HG02588 (cell line): Measurements from ENCODE around the gene CMSS1.

Source experiments
- ATAC-seq: cut with Tn5 transposase; IDR thresholded peaks from one replicate; pipeline ENCODE4 v1.9.1; 2021; ENCODE audit warnings: mild to moderate bottlenecking, moderate library complexity; ENCODE audit not compliant: unreplicated experiment

CMSS1 gene

GRCh38 chr3:99872923-99873254 lies 55.2 kb downstream of the CMSS1 start:
- ATAC-seq, result peak; percentile 51

DNA sequence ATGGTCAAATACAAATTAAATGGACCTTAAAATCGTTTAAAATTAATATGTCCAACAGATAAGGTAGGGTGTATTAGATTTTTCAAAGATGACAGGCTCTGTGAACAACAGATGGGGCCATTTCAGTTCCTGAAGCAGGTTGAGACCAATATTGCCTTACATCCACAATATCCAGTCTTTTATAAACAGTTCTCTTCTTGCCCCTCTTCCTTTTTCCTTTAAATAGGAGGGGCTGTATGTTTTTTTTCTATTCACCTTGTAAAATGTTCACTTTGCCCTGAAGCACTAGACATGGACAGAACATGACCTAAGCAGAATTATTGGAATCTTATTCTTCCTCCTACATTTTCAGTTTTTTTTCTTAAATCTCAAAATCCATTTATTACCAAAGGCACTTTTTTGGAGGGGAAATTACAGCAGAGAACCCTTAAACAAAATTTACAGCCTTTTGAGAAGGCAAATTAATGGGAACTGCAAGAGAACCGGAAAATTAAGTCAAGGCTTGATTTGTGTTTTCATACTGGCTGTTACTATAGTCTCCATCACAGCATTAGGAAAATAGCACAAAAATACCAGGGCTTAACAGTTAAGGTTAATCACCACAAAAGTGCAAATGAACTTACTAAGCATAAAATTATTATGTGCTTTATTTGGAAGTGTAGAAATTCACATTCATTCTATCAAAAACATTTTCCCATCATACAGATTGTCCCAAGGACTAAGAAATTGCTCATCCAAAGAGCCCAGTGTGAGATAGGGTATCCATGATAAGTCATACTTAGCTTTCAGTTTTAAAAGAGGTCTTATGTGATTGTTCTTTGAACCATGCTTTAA lies 55.8 kb downstream of the CMSS1 start:
- no peak for ATAC-seq

DNA sequence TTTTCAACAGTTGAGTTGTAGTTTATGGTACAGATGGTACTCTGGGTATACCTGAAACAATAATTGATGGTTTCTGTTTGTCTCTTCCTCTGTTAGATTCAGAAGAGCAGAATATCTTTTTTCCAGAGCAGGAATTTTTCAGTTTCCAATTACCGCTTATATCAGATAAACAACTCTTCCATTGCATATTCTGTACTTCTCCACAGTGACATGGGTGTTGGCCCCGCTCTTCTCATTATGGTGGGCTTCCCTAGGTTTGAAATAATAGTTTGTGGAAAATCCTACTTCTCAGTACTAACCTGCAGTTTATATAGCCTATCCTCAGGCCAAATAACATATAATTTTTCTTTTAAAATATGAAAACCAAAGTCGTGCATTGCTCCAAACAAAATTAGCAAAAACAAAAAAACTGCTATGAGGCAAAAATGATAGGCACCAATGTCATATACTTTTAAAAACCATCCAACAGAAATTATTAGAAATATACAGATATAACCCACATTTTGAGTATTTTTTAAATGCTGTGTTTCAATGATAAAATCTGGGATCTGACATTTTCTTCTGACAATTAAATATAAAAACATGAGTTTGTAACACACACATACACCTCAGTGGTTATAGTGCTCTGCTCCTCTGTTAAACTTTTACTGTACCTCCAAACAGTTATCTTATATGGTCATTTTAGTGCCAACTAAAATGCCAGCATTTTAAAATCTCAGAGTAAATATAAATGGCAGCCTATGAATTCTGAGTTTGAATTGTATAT lies 56.8 kb downstream of the CMSS1 start:
- ATAC-seq, result no peak

GRCh38 chr3:99875581-99875928 lies 57.9 kb downstream of the CMSS1 start:
- no peak for ATAC-seq

GRCh38 chr3:99875929-99876841 lies 58.5 kb downstream of the CMSS1 start:
- peak; percentile 91 for ATAC-seq

DNA sequence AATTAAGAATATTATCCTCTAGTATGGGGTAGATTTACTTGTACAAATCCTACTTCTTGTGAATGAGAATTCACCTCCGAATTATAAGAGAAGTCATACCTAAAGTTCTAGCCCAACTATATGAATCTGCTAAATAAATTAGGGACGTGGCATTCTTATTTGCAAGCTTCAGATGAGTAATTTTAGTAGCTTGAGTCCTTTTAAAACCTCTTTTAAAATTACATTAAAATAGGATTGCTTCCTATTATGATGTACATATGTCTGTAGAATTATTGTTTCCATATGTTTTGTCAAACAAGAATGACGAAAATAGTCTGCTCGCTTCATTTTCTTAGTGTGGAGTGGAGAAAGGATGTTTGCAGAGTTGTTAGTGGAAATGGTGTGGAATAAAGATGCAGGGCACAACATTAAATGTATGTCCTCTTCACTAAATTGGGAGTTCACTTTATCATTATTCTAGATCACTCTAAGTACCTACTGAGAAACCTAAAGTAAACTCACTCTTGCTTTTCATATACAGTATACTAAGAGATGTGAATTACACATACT lies 59.4 kb downstream of the CMSS1 start:
- ATAC-seq, result no peak

- peak; percentile 50 for ATAC-seq
These were observed 60.3 kb downstream of the CMSS1 start for GRCh38 chr3:99878005-99878404.

GRCh38 chr3:99879275-99879674 lies 61.6 kb downstream of the CMSS1 start:
- no peak for ATAC-seq

GRCh38 chr3:99881121-99881524 lies 63.5 kb downstream of the CMSS1 start:
- ATAC-seq, result no peak

- ATAC-seq, result no peak
These were observed 64.9 kb downstream of the CMSS1 start for GRCh38 chr3:99882436-99883137.

DNA sequence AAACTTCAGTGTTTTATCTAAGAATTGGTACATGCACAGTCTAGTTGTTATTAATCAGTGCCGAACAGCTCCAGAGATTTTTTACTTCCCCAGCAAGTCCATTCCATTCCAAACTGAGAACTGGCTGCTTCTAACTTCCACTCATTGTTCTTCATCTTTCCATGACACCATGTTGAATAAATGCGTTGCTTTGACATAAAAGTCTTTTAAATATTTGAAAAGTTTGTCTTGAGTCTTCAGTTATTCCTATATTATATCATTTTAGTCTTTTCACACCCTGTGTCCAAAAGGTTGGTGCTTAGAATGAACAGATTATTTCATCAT lies 65.4 kb downstream of the CMSS1 start:
- no peak for ATAC-seq

- ATAC-seq, result no peak
These were observed 66.0 kb downstream of the CMSS1 start for GRCh38 chr3:99883693-99884092.

DNA sequence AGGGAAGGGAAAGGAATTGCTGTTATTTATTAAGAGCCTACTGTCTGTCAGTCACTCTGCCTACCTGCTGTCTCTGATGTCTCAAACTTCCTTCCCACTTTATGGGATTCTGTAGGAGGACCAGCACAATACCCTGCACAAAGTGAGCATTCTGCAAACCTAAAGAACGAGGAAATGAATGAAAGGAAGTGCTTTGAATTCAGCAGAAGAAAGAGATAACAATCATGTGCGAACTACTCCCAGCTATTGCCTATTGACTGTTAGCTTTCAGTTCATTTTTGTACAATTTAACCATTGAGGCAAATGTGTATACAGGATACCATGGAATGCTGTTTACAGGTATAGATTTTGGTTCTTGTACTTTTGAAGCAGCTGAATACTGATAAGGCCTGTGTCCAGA lies 66.8 kb downstream of the CMSS1 start:
- ATAC-seq, result no peak

GRCh38 chr3:99885085-99885484 lies 67.4 kb downstream of the CMSS1 start:
- ATAC-seq, result no peak

DNA sequence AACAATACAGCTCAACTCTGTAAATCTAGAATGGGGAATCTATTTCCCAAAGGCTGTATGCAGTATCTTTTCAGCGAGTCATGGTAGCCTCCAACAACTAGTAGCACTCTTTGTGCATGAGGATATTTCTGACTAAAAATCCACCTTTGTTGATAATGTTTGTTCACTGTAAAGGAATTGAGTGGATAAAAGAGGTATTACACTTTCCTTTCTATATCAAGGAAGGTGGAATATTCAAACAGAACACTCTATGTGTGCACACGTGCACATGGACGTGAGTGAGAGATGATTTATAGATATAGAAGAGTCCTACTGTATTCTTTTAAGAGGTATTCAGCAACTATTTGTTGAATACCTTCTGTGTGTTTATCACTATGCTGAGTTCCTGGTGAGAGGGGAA lies 68.2 kb downstream of the CMSS1 start:
- no peak for ATAC-seq

- ATAC-seq, result no peak
These were observed 74.1 kb downstream of the CMSS1 start for GRCh38 chr3:99891610-99892285.

DNA sequence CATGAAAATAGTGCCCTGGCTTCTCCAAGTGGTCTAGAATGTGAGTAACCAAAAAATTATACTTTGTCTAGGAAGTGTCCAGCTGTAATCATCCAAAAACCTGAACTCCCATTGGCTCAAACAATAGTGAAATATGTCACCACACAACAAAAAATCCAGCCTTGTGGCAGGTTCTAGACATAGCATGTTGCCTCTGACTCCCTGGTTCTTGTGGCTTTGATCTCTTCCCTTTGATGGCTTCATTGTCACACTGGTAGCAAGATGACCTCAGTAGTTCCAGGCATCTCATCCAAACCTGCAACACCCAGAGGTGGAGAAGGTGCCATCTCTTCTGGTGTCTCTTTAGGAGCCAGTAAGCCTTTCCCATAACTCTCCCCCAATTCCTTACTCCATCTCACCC lies 74.7 kb downstream of the CMSS1 start:
- ATAC-seq, result no peak

- ATAC-seq, result no peak
These were observed 77.6 kb downstream of the CMSS1 start for GRCh38 chr3:99895131-99895696.

DNA sequence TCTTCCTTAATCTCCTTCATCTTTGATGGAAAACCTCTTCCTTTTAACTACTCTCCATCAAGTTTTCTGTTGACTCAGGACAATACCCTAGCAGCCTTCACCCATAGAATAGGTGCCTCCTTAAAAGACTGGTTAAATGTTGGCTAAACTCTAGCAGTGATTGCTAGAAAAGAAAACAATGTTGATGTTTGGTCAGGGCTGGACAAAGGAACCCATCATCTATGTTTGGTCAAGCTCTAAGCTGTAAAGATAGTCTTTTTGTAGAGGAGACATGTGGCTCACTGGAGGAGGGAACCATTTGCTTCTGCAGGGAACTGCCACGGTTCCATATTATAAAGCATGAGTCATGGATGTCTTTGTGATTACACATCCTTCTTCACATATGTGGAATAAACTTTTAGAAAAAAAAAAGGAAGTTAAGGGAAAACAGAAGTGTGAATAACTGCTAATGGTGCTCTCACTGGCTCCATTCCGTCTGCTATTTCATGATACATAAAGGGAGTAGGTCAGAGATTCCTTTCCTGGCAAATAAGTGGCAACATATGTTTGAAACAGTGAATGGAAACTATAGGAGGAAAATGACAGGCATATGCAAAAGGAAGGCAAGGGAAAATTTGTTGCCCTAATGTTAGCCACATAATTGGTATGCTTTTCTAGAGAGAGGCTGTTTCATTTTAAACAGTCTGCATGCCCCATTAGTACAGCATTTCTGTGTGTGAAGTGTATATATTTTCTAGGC lies 78.2 kb downstream of the CMSS1 start:
- no peak for ATAC-seq
